H9 (cell line): ENCODE data around the gene MID1. TPM values are rescaled to one million over a fixed set of nuclear protein-coding genes. Genes with fewer than 3 reads are reported as not detected.

ENCODE experiments used
- DNase-seq: peaks from one replicate; pipeline ENCODE4 v3.0.0-alpha.2; 2017
- H2AFZ ChIP-seq: one replicate; pipeline ENCODE4 v1.6.1; 2013; ENCODE audit warnings: mild to moderate bottlenecking, low read length, control low read depth, moderate library complexity
- H2AK5ac ChIP-seq: 2 replicates; pipeline ENCODE4 v1.6.1; 2013; ENCODE audit warnings: low read length, control low read depth, mixed read lengths; ENCODE audit not compliant: insufficient read length
- H2BK120ac ChIP-seq: one replicate; pipeline ENCODE4 v1.6.1; 2013; ENCODE audit warnings: low read depth, mild to moderate bottlenecking, low read length, control low read depth, inconsistent platforms; ENCODE audit not compliant: poor library complexity, severe bottlenecking
- H2BK12ac ChIP-seq: 2 replicates; pipeline ENCODE4 v1.6.1; 2013; ENCODE audit warnings: low read length, control low read depth, mixed read lengths, low read depth; ENCODE audit not compliant: insufficient read length
- H2BK15ac ChIP-seq: 2 replicates; pipeline ENCODE4 v1.6.1; 2013; ENCODE audit warnings: low read depth, low read length, control low read depth
- H2BK20ac ChIP-seq: one replicate; pipeline ENCODE4 v1.6.1; 2013; ENCODE audit warnings: low read depth, mild to moderate bottlenecking, low read length, control low read depth, inconsistent platforms; ENCODE audit not compliant: poor library complexity, severe bottlenecking
- H2BK5ac ChIP-seq: 2 replicates; pipeline ENCODE4 v1.6.1; 2013; ENCODE audit warnings: low read length, control low read depth, mixed read lengths; ENCODE audit not compliant: insufficient read length
- H3K14ac ChIP-seq: 2 replicates; pipeline ENCODE4 v1.6.1; 2013; ENCODE audit warnings: low read length, control low read depth; ENCODE audit not compliant: insufficient read depth
- H3K18ac ChIP-seq: 2 replicates; pipeline ENCODE4 v1.6.1; 2013; ENCODE audit warnings: low read depth, mild to moderate bottlenecking, mixed read lengths, low read length, control low read depth; ENCODE audit not compliant: insufficient read length
- H3K23ac ChIP-seq: 2 replicates; pipeline ENCODE4 v1.6.1; 2013; ENCODE audit warnings: low read length, control low read depth, mixed read lengths, low read depth; ENCODE audit not compliant: insufficient read length
- H3K23me2 ChIP-seq: 2 replicates; pipeline ENCODE4 v1.6.1; 2013; ENCODE audit warnings: low read depth, mild to moderate bottlenecking, mixed read lengths, low read length, control low read depth; ENCODE audit not compliant: insufficient read length, poor library complexity, severe bottlenecking
- H3K27ac ChIP-seq: 2 replicates; pipeline ENCODE4 v1.5.1; 2013; ENCODE audit warnings: low read length, control low read depth, mixed read lengths, low read depth; ENCODE audit not compliant: insufficient read length
- H3K27me3 ChIP-seq: 2 replicates; pipeline ENCODE4 v1.6.1; 2013; ENCODE audit warnings: low read length, control low read depth, inconsistent platforms; ENCODE audit not compliant: insufficient read depth
- H3K4ac ChIP-seq: 2 replicates; pipeline ENCODE4 v1.6.1; 2013; ENCODE audit warnings: low read depth, mild to moderate bottlenecking, control low read depth, inconsistent platforms, low read length, moderate library complexity
- H3K4me1 ChIP-seq: 2 replicates; pipeline ENCODE4 v1.6.1; 2013; ENCODE audit warnings: low read length, control low read depth, inconsistent platforms; ENCODE audit not compliant: insufficient read depth
- H3K4me2 ChIP-seq: 2 replicates; pipeline ENCODE4 v1.6.1; 2013; ENCODE audit warnings: low read length, control low read depth, mixed read lengths; ENCODE audit not compliant: insufficient read length, insufficient read depth
- H3K56ac ChIP-seq: 2 replicates; pipeline ENCODE4 v1.6.1; 2013; ENCODE audit warnings: low read depth, mild to moderate bottlenecking, mixed read lengths, low read length, control low read depth; ENCODE audit not compliant: insufficient read length
- H3K79me1 ChIP-seq: 2 replicates; pipeline ENCODE4 v1.6.1; 2013; ENCODE audit warnings: low read depth, mild to moderate bottlenecking, moderate library complexity, low read length, control low read depth, inconsistent platforms; ENCODE audit not compliant: insufficient read depth, poor library complexity, severe bottlenecking
- H3K79me2 ChIP-seq: 2 replicates; pipeline ENCODE4 v1.6.1; 2013; ENCODE audit warnings: low read length, control low read depth, inconsistent platforms; ENCODE audit not compliant: insufficient read depth
- H3K9ac ChIP-seq: 2 replicates; pipeline ENCODE4 v1.6.1; 2013; ENCODE audit warnings: low read length, control low read depth, mixed read lengths; ENCODE audit not compliant: insufficient read length; ENCODE audit errors: extremely low read depth
- H3K9me3 ChIP-seq: one replicate; pipeline ENCODE4 v1.6.1; 2013; ENCODE audit warnings: low read depth, low read length, inconsistent platforms; ENCODE audit not compliant: control insufficient read depth
- H3T11ph ChIP-seq: one replicate; pipeline ENCODE4 v1.6.1; 2013; ENCODE audit warnings: mild to moderate bottlenecking, low read length, control low read depth, inconsistent platforms
- H4K20me1 ChIP-seq: one replicate; pipeline ENCODE4 v1.6.1; 2013; ENCODE audit not compliant: control insufficient read depth, insufficient read length, insufficient read depth
- H4K5ac ChIP-seq: 2 replicates; pipeline ENCODE4 v1.6.1; 2013; ENCODE audit warnings: low read depth, mild to moderate bottlenecking, mixed read lengths, low read length, control low read depth; ENCODE audit not compliant: insufficient read length
- H4K8ac ChIP-seq: replicated peaks from 2 replicates; pipeline ENCODE4 v1.6.1; 2013; ENCODE audit warnings: low read length, control low read depth, mixed read lengths, low read depth; ENCODE audit not compliant: insufficient read length
- H4K91ac ChIP-seq: 2 replicates; pipeline ENCODE4 v1.6.1; 2013; ENCODE audit warnings: low read depth, mild to moderate bottlenecking, moderate library complexity, mixed read lengths, low read length, control low read depth; ENCODE audit not compliant: insufficient read length
- H3K27ac Mint-ChIP-seq, 3 experiments: 2 replicates in 2 of 3; 3 replicates in 1 of 3; pipeline ENCODE4 v1.8.0; 2020 to 2021; ENCODE audit warnings: mixed read lengths in 3 of 3, mild to moderate bottlenecking in 1 of 3, moderate library complexity in 1 of 3
- H3K27me3 Mint-ChIP-seq: 2 replicates; pipeline ENCODE4 v1.8.0; 2021; ENCODE audit warnings: low read depth, mild to moderate bottlenecking, moderate library complexity, mixed read lengths
- H3K36me3 Mint-ChIP-seq, 3 experiments: 2 replicates in 2 of 3; 3 replicates in 1 of 3; pipeline ENCODE4 v1.8.0; 2020 to 2021; ENCODE audit warnings: low read depth in 3 of 3, mixed read lengths in 3 of 3; ENCODE audit not compliant: insufficient read depth in 1 of 3
- H3K4me1 Mint-ChIP-seq, 2 experiments: 2 replicates each; pipeline ENCODE4 v1.8.0; 2020; ENCODE audit warnings: mixed read lengths in 2 of 2
- H3K4me3 Mint-ChIP-seq, 2 experiments: 2 replicates in 1 of 2; 3 replicates in 1 of 2; pipeline ENCODE4 v1.8.0; 2020 to 2021; ENCODE audit warnings: mild to moderate bottlenecking in 2 of 2, mixed read lengths in 2 of 2, moderate library complexity in 1 of 2
- H3K9me3 Mint-ChIP-seq, 2 experiments: 2 replicates in 1 of 2; 3 replicates in 1 of 2; pipeline ENCODE4 v1.8.0; 2020; ENCODE audit warnings: mild to moderate bottlenecking in 2 of 2, mixed read lengths in 2 of 2, moderate library complexity in 1 of 2
- CTCF ChIP-seq: fragments of 200-600 bp; sonication (generic); conservative IDR thresholded peaks from 3 replicates; pipeline ENCODE4 v1.8.0; 2021; ENCODE audit warnings: antibody characterized with exemption, mild to moderate bottlenecking
- WGBS: extraction: QIAGEN DNeasy Blood & Tissue Kit; methylation state at CpG from one replicate; pipeline ENCODE4 v1.1.7; 2013; ENCODE audit warnings: missing lambda C conversion rate, low lambda C conversion rate, mixed read lengths; ENCODE audit not compliant: insufficient read length; ENCODE audit errors: extremely low coverage; 5-methylcytosine and 5-hydroxymethylcytosine counted together
- total RNA-seq: library from RNA; stranded (reverse); gene quantifications from 2 replicates; pipeline ENCODE4 v1.2.1, GENCODE V29; 2021

The MID1 gene
- total RNA-seq, 1 experiment from 2014 or later: 32.9 TPM

- Histone ChIP-seq H3T11ph (no peak overlapping the region), H2AK5ac (no peak overlapping the region), H2AFZ (no peak overlapping the region), H4K20me1 (no peaks in the 10 kb centered on the region), H3K18ac (no peak overlapping the region), H4K8ac (no peak overlapping the region), H3K4me1 (peaks cover 18% of the 10 kb centered on the region), H3K27me3 (no peaks in the 10 kb centered on the region), H2BK15ac (no peak overlapping the region), H3K23ac (no peak overlapping the region), H4K91ac (no peak overlapping the region), H2BK120ac (no peak overlapping the region), H2BK5ac (no peak overlapping the region), H3K27ac (no peak overlapping the region), H3K79me2 (peaks cover 8% of the 10 kb centered on the region; the same call in 1 of the 2 replicates), H2BK20ac (no peak overlapping the region), H3K79me1 (no peaks in the 10 kb centered on the region), H3K14ac (no peak overlapping the region), H3K4me2 (no peak overlapping the region), H3K56ac (no peak overlapping the region), H3K23me2 (no peaks in the 10 kb centered on the region), H4K5ac (no peak overlapping the region), H3K9ac (no peak overlapping the region), H3K9me3 (no peaks in the 10 kb centered on the region), H2BK12ac (no peak overlapping the region), H3K4ac (no peak overlapping the region)
- no peak for TF ChIP-seq CTCF
- WGBS: no CpG with 5 or more reads among the region's 2 CpGs
- Mint-ChIP-seq H3K27ac (no peak overlapping the region), H3K9me3 (peaks cover 19 to 21% of the 10 kb centered on the region in 2 experiments; a peak in 4 of 5 replicates), H3K4me1 (peaks cover 25 to 37% of the 10 kb centered on the region in 2 experiments), H3K4me3 (no peak overlapping the region), H3K36me3 (peaks cover 0 to 14% (median 3%) of the 10 kb centered on the region in 3 experiments; a peak in 5 of 7 replicates), H3K27me3 (no peaks in the 10 kb centered on the region; the same call in 1 of the 2 replicates)
- no peak for DNase-seq
Measured at GRCh38 chrX:10507876-10508275, 112.5 kb downstream of the MID1 start.
